Measurements from ENCODE around the gene NEAT1.
"Not testable (repeated sequence)": the region's sequence is repeated elsewhere in the genome, so short reads cannot be mapped to it uniquely, and the experiment has no call there.

NEAT1 gene

DNA sequence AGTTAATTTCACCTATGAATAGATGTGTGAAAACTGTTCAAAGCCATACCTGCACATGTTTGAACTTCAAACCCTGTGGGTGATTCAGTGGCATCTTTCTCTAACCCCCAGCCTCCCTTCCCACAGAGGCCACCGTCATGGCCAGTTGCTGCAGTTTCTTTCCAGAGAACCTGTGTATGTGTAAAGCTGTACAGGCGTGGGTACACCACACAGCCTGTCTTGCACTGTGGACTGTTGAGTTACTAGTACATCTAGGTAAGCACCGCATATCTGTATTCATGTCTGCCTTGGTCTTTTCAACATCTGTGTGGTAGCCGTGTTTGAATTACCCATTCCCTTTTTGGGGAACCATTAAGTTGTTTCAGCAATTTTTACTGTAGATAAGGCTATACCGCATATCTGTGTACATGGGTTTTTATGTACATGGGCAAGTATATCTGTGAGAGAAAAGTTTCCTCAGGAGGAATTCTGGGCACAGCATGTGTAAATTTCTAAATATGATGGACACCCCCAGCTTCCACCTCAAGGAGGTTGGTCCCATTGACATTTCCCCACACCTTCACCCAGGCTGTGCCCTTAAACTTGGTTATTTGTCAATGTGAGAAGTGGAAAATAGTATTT, 13.9 kb downstream of the NEAT1 start:
- no peak for DNase-seq

DNA sequence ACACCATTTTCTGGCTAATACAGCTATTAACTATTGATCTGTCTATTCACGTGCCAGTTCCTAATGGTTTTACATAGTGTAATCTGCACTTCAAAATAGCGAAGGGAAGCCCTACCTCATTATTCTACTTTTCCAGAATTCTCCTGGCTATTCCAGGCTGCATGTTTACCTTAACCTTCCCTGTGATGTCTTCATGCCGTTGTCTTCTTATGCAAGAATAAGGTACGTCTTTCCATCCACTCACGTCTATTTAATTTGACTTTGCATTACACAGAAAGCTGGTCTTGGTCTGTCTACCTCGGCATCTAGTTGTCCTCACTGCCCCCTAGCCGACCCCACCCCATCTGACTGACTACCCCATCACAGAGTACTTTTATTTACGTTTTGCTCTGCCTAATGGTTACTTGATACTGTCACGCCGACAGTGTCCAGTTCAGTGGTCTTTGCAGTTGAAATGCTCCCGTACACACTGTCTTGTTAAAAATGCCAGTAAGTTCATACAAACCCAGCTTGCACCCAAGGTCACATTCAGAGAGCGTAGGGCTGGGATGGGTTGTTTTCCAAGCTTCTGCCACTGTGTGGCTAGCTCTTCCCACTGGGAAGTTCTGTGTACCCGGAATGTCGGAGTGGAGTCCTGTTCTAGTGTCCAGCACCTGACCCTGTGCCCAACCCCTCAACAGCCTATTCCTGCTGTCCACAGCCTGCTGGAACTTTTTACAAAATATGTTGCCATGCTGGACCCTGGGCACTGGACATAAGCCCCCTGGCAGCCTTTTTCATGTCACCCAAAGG, 15.0 kb downstream of the NEAT1 start:
- DNase-seq = no peak

DNA sequence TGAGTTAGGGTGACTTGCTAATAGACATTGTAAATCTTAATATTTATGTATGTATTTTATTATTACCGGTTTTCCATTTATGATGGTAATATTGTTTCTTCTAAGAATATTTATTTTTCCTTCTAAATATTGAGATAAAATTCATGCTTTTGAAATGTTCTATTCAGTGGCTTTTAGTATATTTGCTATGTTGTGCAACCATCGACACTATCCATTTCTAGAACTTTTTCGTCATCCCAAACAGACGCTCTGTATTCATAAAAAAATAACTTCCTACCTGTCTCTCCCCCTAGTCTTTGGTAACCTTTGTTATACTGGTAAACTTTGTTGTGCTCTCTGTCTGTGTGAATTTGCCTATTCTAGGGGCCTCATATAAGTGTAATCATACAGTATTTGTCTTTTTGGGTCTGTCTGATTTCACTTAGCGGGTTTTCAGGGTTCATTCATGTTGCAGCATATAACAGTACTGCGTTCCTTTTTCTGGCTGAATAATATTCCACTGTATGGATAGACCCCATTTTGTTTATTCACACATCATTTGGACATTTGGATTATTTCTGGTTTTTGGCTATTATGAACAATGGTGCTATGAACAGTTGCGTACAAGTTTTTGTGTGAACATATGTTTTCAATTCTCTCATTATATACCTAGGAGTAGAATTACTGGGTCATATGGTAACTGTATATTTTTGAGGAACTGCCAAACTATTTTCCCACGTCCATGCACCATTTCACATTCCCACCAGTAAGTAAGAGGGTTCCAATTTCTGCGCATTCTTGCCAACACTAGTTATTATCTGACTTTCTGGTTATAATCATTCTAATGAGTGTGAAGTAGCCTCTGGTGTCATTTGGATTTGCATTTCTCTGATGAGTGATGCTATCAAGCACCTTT, 15.9 kb downstream of the NEAT1 start:
- no peak for DNase-seq

DNA sequence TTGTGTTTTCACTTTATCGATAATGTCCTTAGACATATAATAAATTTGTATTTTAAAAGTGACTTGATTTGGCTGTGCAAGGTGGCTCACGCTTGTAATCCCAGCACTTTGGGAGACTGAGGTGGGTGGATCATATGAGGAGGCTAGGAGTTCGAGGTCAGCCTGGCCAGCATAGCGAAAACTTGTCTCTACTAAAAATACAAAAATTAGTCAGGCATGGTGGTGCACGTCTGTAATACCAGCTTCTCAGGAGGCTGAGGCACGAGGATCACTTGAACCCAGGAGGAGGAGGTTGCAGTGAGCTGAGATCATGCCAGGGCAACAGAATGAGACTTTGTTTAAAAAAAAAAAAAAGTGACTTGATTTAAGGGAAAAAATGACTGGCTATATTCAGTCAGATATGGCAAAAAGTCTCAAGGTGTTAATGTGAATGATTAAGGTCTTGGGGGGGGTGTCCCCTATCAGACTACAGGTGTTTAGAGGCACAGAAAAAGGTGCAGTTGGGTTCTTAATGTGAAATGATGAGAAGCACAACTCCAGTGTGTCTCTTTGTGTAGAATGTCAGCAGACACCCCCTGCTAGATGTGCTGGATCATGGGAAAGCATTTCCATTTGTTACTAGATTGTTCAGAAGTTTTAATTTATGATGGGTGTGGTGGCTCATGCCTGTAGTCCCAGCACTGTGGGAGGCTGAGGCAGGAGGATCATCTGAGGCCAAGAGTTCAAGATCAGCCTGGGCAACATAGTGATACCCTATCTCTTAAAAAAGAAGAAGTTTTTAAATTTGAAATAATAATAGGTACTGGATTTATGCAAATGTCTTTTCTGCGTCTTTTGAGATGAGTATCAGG, 17.0 kb downstream of the NEAT1 start:
- DNase-seq = no peak

DNA sequence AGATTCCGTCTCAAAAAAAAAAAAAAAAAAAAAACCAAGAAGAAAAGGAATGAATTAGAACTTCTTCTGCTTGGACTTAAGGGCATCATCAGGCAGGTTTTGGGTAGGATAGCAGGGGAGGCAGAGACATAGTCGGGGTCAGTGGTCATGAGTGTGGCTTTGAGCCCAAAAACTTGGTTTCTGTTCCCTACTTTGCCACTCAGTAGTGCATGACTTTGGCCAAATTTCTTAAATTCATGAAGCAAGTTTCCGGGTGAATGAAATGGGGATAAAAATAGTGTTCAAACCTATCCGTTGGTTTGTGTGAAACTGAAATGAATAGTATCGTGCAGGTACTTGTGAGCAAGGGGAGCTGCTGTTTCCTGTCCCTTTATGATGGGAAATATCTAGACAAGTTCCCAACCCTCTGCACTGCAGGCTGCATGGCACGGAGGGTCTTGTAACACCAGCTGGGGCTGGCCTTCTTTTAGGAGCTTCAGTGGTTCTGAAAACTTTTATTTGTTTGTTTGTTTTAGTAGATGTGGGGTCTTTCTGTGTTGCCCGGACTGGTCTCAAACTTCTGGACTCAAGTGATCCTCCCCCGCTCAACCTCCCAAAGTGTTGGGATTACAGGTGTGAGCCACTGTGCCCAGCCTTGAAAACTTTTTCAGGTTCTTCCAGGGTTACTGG, 18.4 kb downstream of the NEAT1 start:
- DNase-seq = no peak

DNA sequence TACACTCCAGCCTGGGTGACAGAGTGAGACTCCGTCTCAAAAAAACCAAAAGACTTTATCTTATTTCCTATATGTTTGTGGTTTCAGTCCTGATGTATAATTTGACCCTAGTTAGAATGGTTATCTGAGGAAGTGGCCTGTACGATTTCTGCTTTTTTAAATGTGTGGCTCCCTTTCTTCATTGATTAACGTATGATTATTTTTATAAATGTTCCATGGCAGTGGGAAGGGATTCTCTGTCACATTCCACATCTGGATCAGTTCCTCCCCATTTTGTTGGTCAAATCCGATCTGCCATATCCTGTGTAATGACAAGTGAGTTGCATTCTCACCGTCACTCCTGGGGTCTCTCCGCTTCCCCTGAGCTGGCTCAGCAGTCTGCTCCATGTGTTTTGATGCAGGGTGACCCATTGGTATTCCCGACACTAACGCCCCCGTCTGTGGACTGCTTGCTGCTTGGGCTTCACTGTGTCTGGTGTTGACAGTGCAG, 20.3 kb downstream of the NEAT1 start:
- no peak for DNase-seq

DNA sequence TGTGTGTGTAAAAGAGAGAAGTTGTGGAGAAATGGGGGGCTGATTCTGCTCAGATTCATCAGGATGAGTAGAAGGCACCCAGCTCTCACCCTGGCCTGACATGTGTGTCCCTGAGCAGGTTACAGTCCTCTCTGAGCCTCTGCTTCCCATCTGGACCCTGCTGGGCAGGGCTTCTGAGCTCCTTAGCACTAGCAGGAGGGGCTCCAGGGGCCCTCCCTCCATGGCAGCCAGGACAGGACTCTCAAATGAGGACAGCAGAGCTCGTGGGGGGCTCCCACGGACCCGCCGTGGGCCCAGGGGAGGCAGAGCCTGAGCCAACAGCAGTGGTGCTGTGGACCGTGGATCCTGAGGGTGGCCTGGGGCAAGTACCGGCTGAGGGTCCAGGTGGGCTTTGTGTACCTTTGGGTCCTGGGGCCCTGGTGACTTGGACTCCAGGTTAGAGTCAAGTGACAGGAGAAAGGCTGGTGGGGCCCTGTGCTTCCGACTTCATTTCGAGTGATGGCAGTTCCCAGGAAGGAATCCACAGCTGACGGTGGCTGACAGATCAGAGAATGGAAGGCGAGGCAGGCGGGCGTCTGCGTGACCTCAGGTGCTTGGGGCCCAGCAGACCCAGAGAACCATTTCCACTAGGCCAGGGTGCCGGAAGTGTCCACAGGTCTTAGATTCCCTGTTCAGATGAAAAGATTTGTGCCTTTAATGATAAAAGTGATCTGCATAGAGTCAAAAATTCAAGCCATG, 21.9 kb downstream of the NEAT1 start:
- no peak for DNase-seq

DNA sequence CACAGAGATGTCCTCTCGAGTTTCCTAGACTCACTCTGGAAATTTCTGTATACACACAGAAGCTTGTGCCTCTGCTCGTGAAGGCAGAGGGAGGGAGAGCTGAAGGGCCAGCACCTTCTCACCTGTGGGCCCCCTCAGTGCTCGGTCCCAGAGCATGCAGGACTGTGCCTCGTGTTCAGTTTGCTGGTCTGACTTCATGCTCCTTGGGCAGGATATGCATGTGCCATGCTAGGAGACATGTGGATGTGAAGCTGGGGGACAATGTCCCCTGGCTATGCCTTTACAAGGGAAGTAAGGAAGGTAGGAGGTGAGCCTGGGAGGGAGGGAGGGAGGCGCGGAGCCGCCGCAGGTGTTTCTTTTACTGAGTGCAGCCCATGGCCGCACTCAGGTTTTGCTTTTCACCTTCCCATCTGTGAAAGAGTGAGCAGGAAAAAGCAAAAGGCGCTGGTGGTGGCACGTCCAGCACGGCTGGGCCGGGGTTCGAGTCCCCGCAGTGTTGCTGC, 22.6 kb downstream of the NEAT1 start:
- no peak for DNase-seq

DNA sequence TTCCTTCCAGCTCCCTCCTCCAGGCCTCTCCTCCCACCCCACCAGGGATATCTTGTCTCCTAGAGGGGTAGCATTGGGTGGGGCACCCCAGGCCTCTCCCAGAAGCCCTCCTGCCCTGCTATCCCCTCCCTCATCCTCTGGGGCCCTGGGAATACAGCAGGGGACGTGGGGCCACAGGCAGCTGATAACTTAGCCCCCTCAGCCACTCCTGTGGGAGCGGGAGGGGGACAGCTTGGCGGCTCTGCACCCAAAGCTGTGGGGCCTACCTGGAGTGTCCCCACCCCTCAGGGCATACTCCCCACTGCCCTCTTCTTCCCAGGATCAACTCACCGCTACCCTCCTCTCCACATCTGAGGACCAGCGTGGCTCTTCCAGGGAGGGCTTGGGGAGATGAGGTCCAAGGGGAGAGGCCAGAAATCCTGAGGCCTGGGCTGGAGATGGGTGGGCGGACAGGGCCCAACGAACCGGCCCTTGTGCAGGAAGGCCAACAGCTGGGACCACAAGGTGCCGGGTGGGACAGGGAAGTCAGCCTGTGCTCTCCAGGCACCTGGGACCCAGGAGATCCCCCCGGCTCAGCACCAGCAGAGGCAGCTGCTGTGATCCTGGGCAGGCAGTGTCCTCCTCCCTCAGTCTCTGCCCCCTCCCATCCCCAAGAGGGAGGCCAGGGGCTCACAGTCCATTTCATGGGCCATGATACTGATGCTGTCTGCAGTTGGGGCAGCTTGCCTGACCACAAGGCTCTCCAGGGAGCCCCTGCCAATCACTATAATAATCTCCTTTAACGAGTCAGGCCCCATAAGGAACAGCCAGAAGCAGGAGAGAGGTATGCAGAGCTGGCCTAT, 23.2 kb downstream of the NEAT1 start:
- DNase-seq = no peak

DNA sequence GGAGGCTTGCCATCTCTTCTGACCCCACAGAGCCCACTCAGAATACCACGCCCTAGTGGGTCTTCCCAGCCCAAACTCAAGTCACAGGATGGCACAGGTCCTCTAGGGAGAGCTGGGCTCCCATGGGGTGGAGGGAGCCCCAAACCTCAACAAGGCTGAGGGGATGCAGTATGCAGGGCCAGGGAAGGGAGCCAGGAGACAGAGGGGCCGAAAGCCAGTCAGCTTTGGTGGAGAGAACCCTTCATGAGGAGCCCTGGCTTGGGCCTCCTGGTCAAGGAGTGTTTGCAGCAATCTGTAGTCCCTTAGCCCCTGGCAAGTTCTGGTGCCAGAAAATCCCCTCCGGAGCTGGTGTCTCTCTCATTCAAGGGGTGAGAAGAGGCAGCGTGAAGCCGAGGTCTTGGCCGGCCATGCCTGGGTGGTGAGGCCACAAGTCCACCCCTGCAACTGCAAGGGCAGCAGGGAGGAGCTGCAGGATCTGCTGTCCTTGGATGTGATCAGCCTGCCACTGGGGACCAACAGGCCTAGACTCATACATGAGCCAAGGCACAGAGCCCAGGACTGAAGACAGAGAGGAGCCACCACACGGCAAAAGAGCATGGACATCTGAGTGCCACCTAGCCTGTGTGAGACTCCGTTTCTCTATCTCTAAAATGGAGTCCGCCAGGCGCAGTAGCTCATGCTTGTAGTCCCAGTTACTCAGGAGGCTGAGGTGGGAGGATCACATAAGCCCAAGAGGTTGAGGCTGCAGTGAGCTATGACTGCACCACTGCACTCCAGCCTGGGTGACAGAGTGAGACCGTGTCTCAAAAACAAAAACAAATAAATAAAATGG, 24.1 kb downstream of the NEAT1 start:
- no peak for DNase-seq

DNA sequence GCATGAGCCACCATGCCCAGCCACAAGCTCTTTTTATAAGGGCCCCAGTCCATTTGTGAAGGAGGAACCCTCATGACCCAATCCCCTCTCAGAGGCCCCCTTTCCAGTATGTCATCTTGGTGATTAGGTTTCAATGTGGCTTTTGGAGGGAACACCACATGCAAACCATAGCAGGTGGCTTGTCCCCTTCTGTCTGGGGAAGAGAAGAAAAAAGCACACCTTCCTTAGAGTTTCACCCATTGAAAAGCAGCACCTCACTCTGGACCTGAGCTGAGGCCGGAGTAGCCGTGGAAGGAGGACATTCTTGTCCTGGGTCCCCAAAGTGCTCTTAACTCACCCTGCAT, 25.4 kb downstream of the NEAT1 start:
- DNase-seq = no peak

DNA sequence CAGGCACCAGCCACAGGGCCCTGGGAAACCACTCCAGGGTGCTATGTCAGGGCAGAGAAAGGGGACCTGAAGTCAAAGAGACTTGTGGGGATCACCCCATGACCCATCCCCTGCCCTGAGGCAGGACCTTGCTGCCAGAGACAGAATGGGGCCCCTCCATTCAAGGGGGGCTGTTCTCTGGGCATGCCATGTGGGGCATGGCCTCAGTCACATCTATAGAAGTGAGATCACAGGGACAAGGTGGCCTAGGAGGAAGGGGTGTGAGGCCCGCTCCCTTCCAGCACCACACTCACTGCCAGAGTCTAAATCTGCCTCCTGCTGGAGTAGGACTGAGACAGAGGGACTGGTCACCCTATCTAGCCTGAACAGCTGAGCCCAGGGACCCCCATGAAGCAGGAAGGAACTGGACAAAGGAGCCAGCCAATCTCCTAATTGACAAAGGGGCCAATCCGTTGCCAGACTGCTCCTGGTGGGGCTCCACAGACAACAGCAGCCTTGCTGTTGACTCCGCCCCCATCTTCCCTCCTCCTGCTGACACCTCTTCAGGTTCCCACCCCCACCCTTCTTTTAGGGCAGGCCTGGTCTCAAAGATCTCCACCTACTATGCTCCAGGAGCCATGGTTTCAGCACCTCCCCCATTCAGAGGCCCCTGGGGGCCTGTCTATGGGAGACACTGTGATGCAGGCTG, 26.0 kb downstream of the NEAT1 start:
- DNase-seq = no peak

DNA sequence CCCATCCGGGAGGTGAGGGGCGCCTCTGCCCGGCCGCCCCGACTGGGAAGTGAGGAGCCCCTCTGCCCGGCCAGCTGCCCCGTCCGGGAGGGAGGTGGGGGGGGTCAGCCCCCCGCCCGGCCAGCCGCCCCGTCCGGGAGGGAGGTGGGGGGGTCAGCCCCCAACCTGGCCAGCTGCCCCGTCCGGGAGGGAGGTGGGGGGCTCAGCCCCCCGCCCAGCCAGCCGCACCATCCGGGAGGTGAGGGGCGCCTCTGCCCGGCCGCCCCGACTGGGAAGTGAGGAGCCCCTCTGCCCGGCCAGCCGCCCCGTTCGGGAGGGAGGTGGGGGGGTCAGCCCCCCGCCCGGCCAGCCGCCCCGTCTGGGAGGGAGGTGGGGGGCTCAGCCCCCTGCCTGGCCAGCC, 28.7 kb downstream of the NEAT1 start:
- not testable (repeated sequence) for DNase-seq

DNA sequence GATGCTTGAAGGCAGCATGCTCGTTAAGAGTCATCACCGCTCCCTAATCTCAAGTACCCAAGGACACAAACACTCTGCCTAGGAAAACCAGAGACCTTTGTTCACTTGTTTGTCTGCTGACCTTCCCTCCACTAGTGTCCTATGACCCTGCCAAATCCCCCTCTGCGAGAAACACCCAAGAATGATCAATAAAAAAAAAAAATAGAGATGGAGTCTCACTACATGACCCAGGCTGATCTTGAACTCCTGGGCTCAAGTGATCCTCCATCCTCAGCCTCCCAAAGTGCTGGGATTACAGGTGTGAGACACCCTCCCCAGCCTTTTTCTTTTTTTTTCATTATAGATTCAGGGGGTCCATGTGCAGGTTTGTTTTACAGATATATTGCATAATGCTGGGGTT, 29.7 kb downstream of the NEAT1 start:
- DNase-seq = not testable (repeated sequence)

DNA sequence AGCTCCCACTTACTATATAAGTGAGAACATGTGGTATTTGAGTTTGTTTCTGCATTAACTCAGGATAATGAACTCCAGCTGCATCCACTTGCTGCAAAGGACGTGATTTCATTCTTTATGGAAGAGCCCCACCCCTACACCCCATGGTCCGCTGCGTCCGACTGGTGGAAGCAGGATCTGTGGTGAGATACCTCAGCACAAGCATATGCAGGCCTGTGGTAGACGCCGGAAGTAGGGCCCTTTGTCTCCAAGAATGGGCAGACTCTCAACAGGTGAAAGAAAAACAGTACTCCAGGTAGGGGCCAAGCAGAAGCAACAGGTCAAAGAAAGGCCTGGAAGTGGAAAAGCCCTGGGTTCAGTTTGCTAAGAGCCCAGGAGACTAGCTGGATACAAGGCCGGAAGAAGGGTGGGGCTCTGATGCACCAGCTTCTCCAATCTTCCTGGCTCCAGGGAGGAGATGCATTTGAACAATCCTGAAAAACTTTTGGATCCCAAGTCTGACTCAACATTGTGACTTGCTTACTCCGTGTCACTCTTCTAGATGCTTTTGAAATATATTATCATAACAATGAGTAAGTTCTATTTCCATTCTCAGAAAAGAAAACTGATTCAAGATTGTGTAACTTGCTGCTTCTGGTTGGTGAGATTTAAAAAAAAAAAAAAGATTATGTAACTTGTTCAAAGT, 30.4 kb downstream of the NEAT1 start:
- DNase-seq = peak; percentile 75 to 76

DNA sequence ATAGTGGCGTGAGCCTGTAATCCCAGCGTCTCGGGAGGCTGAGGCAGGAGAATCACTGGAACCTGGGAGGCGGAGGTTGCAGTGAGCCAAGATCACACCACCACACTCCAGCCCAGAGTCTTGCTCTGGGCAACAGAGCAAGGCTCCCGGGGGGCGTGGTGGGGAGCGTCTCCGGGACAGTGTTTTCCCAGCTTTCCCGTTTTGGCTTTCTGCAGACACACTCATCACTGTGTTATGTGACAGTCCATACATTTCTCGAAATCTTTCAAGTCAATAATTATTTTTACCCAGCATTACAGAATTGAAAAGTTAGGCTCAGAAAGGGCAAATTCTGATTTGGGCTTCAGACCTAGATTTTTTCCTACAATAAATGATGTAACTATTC, 31.7 kb downstream of the NEAT1 start:
- no peak for DNase-seq

DNA sequence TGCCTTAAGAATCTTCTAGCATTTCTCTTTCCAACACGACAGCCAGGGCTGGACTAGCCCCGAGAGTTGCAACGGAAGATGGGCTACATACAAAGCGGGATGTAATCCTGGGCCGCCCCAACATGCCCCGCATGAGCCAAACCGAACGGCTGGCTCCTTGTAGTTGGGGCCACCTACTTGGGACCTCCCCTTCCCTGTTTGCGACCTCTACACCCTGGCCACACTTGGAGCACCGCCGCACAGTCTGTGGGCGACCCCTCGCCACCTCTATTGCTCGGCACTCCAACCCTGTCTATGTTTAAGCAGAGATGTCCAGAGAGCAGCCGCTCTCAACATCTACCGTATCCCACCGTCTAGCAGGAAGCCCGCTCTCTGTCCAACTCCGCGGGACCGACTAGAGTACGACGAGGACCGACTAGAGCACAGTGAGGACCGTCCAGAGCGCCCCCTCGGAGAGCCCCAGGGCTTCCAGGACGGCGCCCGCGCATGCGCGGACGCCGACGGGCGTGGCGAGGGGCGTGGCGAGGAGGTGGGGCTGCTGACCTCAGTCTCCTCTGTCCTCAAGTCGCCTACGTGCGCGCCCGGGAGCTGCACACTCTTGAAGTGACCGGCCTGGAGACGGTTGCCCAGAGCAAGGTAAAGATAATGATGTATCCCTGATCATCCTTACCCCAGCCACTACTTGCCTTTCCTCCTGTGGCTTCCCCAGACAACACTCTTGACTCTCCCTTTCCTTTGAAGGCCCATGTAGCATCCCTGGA, 32.3 kb downstream of the NEAT1 start:
- peak; percentile 53 to 59 for DNase-seq

Data from AML-193 (cell line).